Stimulated activated CD4-positive, alpha-beta T cell treated with anti-CD3 and anti-CD28 coated beads, TNF-alpha, amount 100 ng/mL, for 1 hour (primary cell): ENCODE data around the gene SLC7A7.
"Not testable (repeated sequence)": the region's sequence is repeated elsewhere in the genome, so short reads cannot be mapped to it uniquely, and the experiment has no call there.

Experiments
- DNase-seq, 3 donors: peaks; one replicate each; pipeline ENCODE4 v3.0.0-alpha.2; 2020; ENCODE audit warnings: low read depth in 3 of 3, low spot score in 1 of 3

Gene SLC7A7

DNA sequence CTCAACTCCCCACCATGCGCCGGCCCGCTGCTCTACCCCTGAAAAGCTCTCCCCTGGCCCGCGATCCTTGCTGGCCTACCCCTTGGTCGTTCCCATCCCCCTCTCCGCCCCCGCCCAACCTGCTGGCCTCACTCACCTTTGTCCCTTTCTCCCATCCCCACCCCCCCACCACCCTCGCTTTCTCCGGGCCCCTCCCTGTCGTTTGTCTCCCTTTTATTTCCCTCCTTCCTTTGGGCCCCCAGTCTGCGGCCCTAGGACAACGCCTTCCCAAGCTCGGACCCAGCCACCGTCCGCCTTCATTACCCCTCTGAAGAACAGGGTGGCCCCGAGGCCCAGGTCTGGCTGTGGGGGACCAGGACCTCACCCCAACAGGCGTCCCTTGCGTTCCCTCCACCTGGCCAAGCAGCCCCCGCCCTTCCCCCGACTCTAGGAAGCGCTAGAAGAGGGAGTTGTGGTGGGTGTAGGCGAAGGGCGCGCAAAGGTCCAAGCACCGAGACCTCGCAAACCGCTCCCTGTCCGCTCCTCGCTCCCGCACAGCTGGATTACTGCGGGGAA is 6.9 kb upstream of the SLC7A7 start:
- DNase-seq, result no peak

DNA sequence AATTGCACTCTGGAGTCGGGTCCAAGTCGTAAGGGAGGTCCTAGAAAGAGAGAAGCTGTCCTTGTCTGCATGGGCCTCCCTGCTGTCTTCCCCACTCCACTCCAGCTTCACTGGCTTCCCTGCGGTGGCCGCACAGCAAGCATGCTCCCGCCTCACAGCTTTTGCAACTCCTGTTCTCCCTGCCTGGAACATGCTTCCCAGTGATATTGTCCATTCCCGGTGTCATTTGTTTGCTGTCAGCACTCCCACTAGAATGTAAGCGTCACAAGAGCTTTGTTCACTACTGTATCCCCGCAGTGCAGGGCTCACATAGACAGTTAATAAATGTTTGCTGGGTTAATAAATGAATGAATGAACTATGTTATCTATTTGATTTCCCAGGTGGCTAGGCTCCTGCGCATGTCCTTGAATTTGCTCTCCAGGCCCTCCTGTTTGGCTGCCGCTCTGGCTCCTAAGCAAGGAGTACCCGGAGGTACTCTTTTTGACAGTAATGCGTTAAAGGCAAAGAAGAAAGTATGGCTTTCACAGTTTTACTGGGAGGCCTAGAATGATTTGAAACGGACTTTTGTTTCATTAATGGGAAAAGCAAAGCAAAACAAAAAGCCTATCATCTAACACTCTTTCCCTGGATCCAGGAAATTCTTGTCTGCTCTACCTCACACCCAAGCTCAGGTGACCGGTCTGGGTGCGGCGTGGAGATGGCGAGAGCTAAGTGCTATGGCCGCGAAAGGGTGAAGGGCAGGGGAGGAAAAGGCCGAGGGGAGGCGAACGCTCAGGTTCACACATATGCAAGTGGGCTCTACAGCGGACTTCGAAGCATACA is 6.2 kb upstream of the SLC7A7 start:
- no peak for DNase-seq

DNA sequence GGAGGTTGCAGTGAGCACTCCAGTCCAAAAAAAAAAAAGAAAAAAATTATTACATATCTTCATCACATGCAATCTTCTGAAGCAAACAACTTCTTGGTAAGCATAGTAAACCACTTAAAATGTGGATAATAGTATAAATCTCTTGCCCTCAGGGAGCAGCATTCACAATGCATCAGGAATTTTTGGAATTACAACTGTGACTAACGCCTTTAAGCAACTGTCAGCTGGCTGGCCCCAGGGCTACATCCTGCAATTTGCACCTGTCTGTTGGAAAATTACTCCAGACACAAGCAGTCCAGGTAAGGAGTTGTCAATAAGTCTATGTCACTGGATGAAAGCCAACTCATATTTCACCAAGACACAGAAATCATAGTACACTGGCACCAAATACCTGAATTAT is 5.5 kb upstream of the SLC7A7 start:
- DNase-seq, result no peak

DNA sequence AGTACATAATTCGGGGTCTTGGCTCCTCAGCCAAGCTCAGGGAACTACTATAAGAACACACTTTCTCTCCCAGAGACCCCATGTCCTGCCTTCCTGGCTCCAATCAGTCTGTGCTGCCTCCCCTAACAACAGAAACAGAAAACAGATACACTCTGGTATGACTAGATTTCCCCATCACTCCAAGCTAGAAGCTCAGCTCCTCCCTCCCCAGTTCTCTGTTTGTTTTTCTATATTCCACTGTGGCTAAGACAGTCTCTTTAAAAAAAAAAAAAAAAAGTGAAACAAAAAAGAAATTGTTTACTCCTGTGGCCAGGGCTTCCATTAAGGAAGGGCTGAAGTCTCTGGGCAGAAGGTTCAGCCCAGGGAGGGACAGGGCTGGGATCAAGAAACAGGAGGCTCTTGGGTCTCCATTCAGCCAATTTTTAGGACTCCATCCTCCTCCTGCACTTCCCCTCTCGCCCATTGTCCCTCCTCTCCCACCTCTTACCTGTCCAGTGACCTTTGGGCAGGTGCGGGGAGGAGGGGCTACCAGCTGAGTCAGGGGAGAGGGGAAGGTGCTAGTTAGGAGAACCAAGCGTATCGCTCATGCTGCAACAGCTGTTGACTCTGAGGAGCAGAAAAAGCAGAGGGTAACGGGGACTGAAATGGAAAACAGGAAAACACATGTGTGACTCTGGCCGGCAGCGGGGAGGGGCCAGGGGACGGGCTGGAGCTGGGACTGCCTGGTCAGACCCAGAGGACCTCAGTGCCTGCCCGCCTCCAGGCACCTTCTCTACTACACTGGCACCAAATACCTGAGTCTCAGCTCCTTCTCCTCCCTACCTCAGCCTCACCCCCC is 4.1 kb upstream of the SLC7A7 start:
- no peak for DNase-seq

DNA sequence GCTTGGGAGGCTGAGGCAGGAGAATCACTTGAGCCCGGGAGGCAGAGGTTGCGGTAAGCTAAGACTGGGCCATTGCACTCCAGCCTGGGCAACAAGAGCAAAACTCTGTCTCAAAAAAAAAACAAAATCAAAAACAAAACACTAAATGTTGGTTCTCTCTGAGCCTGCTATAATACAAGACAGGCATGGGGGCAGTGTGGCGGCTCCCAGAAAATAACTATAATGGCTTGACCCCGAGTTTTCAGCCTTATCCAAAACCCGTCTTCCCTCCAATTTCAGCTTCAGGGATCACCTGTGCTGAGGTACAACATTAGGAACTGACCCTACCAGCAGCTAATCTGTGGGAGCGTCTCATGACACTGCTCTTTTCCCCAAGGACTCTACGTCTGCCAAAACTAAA is 862 bp downstream of the SLC7A7 start:
- DNase-seq, result no peak

DNA sequence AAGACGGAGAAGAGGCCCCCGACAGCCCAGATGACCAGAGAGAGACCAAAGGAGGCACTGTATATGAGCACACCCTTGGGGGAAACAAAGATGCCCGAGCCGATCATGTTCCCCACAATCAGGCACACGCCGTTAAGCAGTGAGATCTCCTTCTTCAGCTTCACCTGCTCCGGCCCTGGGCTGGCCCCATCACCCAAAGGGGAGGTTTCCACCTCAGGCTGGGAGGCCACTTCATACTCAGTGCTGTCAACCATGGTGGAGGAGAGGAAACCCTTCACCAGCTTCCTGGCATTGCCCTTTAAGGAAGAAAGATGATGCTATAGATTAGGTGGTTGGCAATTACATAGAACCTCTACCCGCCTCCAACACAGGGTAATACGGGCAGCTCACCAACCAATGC is 2.1 kb downstream of the SLC7A7 start:
- no peak for DNase-seq

DNA sequence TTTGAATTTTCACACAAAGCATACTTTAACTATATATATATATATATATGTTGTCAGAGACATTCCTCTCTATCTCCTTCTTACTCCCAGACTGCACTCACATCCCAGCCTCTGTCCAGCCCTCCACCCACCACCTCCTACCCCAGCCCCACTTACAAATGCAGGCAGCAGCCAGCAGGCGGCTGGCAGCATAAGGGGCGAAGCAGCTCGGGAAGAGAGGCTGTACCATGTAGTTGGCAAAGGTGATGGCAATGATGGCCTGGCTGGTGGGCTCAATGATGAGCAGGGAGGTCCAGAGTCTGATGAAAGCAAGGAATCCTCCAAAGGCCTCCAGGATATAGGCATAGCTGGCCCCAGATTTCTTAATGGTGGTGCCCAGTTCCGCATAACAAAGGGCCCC is 2.5 kb downstream of the SLC7A7 start:
- DNase-seq, result no peak

DNA sequence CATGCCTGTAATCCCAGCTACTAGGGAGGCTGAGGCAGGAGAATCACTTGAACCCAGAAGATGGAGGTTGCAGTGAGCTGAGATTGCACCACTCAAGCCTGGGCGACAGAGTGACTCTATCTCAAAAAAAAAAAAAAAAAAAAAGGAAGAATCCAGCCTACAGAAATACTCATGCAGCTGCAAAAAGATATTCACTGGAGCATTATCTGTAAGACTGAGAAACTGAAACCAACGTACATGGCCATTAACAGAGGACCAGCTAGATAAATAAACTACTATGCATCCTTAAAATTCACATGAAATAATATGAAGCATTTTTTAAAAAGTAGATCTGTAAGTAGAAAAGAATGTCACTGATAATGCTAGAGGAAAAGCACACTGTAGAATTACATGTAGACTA is 3.5 kb downstream of the SLC7A7 start:
- no peak for DNase-seq

DNA sequence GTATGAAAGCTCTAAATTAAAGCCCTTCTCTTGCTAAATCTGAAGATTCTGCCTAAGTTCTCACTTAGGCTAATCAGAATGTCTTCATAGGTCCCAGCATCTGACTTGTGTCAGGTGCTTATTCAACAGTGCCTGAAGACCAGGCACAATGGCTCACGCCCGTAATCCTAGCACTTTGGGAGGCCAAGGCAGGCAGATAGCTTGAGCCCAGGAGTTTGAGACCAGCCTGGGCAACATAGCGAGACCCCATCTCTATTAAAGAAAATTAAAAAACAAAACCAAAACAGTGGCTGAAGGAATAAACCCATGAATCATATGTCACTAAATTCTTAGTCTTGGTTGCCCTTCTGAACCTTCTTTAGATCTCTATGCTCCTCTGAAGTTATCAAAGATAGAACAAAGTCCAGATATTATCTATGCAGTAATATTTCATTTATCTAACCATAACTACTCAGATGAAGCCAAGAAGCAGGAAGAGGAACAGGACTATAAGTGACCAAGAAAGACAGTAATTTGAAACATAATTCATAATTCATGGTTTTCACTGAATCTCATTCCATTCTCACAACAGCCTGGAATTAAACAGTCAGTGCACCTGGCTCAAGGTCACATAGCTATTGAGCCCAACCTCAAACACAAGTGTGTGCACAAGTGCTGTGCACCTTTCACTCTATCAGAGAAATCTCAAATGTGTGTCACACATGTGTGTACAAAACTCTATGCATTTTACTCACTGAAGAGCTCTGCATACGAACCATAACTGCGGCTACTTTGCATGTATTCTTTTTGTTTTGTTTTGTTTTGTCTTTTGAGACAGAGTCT is 6.6 kb downstream of the SLC7A7 start:
- no peak for DNase-seq

DNA sequence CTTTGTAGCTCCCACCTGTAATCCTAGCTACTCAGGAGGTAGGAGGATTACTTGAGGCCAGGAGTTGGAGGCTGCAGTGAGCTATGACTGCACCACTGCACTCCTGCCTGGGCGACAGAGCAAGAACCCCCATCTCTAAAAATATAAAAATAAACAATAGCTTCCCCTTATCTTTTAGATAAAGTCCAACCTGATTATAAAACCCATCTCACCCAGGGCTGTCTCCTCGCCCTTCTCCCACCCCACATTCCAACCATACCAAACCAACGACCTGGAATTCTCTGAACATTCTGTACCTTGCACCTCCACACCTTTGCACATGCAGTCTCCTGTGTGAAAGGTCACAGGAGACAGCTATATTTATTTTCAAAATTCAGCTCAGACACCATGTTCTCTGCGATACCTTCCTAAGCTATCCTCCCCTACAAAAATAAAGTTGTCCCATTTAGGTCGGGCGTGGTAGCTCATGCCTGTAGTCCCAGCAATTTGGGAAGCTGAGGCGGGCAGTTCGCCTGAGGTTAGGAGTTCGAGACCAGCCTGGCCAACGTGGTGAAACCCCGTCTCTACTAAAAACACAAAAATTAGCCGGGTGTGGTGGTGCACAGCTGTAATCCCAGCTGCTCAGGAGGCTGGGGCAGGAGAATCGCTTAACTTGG is 7.7 kb downstream of the SLC7A7 start:
- no peak for DNase-seq

DNA sequence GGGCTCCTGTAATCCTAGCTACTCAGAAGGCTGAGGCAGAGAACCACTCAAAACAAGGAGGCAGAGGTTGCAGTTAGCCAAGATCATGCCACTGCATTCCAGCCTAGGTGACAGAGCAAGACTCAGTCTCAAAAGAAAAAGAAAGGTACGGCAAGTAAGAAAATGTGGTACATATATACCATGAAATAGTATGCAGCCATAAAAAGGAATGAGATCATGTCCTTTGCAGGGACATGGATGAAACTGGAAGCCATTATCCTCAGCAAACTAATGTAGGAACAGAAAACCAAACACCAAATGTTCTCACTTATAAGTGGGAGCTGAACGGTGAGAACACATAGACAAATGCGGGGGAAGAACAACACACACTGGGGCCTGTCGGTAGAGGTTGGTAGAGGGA is 10.0 kb downstream of the SLC7A7 start:
- not testable (repeated sequence) for DNase-seq

DNA sequence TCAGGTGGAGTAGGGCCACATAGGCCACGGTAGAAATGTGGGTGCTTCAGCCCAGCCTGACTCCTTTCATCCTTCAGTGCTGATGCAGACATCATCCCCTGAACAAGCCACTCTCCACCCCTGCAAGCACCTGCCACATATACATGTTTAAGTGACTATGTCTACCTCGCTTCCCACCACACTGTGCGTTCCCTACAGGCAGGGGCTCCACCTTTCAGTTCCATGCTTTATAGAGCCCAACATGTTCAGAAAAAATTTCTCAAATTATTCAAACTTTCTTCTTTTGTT is 11.6 kb downstream of the SLC7A7 start:
- DNase-seq, result no peak

DNA sequence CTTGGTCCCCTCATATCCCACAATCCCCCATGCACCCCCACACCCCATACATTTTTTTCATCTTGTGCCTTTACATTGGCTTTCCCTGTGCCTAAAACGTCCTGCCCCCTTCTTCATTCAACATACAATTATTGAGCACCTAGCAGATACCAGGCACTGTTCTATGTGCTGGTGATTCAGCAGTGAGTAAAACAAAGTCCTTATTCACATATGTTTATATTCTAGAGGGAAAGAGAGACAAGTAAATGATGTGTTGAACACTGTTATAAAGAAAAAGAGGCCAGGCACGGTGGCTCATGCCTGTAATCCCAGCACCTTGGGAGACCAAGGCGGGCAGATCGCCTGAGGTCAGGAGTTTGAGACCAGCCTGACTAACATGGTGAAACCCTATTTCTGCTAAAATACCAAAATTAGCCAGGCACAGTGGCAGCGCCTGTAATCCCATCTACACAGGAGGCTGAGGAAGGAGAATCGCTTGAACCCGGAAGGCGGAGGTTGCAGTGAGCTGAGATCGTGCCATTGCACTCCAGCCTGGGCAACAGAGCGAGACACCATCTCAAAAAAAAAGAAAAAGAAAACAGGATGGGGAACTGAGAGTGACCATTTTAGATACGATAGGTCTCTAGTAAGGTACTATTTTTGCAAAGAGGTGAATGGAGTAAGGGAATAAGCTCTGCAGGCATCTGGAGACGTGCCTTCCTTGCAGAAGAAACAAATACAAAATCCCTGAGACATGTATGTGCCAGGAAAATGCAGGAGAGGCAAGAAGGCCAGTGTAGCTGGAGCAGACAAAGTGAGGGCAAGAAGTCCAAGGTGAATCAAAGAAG is 12.2 kb downstream of the SLC7A7 start:
- DNase-seq, result no peak

DNA sequence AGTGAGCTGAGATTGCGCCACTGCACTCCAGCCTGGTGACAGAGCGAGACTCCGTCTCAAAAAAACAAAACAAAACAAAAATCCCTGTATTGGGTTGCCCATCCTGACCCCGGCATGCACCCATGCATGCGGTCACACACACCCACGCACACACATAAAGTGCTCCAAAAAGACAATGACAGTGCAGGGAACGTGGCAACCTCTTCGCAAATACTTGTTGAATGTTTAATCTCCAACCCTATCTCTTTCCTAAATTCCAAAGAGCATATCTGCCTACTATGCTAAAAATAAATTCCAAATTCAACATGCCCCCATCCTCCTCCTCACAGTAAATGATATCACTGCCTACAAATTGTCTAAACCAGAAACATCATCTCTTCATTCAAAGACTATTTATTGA is 13.5 kb downstream of the SLC7A7 start:
- DNase-seq, result no peak

DNA sequence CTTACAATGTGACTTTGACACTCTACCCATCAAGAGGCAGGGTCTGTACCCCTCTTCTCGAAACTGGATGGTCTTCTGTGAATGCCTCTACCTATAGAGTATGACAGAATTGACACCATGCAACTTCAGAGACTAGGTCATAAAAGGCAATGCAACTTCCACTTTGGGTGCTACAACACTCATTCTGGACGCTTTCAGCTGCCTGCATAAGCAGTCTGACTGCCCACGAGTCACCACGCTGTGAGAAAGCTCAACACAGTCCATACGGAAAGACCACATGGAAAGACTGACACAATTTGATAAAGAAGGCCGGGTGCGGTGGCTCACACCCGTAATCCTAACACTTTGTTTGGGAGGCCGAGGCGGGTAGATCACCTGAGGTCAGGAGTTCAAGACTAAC is 14.9 kb downstream of the SLC7A7 start:
- no peak for DNase-seq

DNA sequence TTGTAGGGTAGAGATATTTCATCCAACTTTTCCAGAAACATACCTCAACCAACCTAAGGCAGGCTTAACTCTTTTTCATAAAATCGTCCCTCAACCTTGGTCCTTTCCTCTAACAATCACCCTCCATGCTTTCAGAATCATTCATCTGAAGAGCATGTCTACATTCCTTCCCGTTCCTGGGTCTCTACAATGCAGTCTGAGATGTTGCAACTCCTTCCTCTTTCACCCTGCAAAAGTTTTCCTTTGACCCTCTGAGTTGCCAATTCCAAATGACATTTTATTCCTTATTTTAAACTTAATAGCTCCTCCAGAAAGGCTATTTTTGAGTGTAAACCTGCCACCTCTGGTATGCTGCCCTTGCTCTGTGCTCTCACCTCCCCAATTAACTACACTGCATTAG is 16.7 kb downstream of the SLC7A7 start:
- DNase-seq, result no peak

DNA sequence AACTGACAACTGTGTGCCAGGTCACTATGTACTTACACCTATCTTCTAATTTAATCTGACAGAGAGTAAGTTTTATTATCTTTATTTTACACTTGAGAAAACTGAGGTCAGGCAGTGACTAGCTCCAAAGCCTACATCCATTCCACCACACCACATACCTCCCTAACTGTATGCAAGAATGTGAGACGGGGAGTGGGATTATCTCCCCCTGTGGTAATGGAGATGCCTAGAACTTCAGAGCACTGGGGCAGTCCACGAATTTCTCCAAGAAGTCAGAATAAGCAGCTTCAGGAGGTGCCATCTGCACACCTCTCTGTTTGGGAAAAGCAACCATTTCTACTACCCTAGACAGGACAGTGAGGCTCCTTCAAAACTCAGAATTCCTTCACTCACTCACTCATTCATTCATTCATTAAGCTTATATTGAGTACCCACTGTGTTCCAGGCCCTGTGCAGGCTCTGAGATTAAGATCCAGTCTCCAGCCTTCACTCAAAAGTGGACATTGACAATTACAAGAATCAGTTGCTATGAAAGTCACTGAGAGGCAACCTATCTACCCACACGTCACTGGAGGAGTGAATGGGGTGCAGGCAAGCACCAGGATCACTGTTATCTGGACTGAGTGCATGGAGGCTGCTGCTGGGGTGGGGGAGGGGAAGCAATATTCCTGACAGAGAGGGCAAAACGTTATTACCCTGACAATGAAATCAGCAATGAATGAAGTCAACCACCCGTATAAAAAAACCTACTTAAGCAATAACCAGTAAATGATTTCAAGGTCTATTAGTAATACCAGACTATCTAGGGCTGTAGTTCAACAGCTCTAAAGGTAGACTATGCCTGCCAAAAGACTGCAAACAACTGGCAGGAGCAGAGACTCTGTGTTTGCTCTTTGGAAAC is 18.0 kb downstream of the SLC7A7 start:
- no peak for DNase-seq

DNA sequence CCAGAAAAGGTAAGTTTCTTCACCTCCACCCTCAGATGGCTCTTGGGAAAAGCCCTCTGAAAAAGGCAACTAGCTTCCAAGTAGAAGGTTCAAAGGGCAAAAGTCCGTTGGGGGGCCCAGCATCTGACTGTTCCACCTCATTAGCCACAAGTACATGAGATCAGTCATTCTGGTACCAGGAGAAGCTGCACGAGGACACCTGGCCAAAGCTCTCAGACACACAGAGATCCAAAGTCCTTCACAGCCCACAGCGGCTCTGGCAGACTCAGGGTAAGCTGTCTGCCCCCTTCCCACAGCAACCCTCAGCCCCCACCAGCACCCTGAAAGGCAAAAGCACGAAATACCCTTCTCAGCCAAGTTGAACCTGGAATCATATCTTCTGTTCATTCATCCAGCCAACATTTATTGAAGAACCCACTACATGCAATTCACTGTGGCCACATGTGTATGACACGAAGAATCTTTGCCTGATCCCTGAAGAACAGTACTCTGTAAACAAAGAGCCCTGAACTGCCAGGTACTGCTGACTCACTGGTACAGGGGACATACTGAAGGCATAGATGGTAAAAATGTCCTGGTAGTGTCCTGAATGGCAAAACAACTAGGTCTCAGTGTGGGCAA is 19.0 kb downstream of the SLC7A7 start:
- DNase-seq, result no peak

DNA sequence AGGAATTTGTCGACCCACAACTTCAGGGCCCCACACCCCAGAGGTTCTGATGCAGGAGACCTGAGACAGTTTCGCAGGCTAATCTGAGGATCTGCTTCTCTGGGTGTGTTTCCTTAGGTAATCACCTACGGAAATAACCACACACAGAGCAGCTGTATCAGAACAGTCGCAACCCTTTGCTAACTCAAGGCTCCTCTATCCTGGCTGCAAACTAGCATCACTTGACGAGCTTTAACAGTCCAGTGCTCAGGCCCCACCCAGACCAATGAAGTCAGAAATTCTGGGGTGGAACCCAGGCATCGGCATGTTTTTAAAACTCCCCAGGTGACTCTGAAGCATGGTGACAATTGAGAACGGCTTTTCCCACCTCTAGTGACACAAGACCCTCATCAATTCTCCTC is 20.7 kb downstream of the SLC7A7 start:
- DNase-seq, result no peak
